GM12878 (cell line): Measurements from ENCODE around the gene ZPBP2.

Experiments used
- JUND ChIP-seq: IDR thresholded peaks from 2 replicates; pipeline ENCODE4 v1.6.1; 2012; ENCODE audit warnings: low read depth, mild to moderate bottlenecking, low read length, improper control_type of control experiment, moderate library complexity
- NR2C2 ChIP-seq: IDR thresholded peaks from 2 replicates; pipeline ENCODE4 v1.6.1; 2011; ENCODE audit warnings: borderline replicate concordance, low read depth; ENCODE audit not compliant: control insufficient read depth, insufficient read length
- TCF3 ChIP-seq: IDR thresholded peaks from 2 replicates; pipeline ENCODE4 v1.6.1; 2012; ENCODE audit warnings: low read depth, mild to moderate bottlenecking, low read length, borderline replicate concordance; ENCODE audit not compliant: insufficient read depth
- TF ChIP-seq, protein P1 (sequence below): fragments of 150-350 bp; IDR thresholded peaks from 2 replicates; pipeline ENCODE4 v1.6.1; 2014; ENCODE audit warnings: mild to moderate bottlenecking, low read depth, low read length

DNA sequence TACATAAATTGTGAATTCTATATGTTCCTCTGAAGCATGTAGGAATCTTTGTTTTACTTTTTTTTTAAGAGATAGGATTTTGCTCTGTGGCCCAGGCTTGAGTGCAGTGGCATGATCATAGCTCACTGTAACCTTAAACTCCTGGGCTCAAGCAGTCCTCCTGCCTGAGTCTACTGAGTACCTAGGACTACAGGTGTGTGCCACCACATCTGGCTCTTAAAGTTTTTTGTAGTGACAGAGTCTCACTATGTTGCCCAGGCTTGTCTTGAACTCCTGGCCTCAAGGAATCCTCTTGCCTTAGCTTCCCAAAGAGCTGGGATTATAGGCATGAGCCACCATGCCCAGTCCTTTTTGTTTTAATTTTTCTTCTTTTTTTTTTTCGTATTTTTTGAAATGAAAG is 29.2 kb upstream of the ZPBP2 start:
- no peak for TF ChIP-seq NR2C2
- TF ChIP-seq, protein P1, sequence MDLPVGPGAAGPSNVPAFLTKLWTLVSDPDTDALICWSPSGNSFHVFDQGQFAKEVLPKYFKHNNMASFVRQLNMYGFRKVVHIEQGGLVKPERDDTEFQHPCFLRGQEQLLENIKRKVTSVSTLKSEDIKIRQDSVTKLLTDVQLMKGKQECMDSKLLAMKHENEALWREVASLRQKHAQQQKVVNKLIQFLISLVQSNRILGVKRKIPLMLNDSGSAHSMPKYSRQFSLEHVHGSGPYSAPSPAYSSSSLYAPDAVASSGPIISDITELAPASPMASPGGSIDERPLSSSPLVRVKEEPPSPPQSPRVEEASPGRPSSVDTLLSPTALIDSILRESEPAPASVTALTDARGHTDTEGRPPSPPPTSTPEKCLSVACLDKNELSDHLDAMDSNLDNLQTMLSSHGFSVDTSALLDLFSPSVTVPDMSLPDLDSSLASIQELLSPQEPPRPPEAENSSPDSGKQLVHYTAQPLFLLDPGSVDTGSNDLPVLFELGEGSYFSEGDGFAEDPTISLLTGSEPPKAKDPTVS = no peak
- TF ChIP-seq JUND = no peak
- no peak for TF ChIP-seq TCF3
